Tibial artery (tissue), 4 donors: ENCODE data around the gene PAQR6.

ENCODE experiments used
- DNase-seq, 2 donors: peaks; one replicate each; pipeline ENCODE4 v3.0.0-alpha.2; 2019
- H3K27ac ChIP-seq, 2 donors: fragments of 200-600 bp; sonication (generic) in 1 of 2; 1 replicate in 1 of 2; 2 replicates in 1 of 2; pipeline ENCODE4 v1.5.1; 2018 to 2019; ENCODE audit warnings: mild to moderate bottlenecking in 1 of 2
- H3K27me3 ChIP-seq, 2 donors: fragments of 200-600 bp; sonication (generic) in 1 of 2; one replicate each; pipeline versions ENCODE4 v1.5.1 to v1.6.0; 2016 to 2019
- H3K36me3 ChIP-seq, 3 donors: fragments of 200-600 bp; sonication (generic) in 2 of 3; one replicate each; pipeline ENCODE4 v1.5.1; 2016 to 2019; ENCODE audit warnings: mild to moderate bottlenecking in 2 of 3
- H3K4me1 ChIP-seq, 4 donors: fragments of 200-600 bp; sonication (generic) in 2 of 4; 1 replicate in 3 of 4; 2 replicates in 1 of 4; pipeline ENCODE4 v1.5.1; 2016 to 2019
- H3K4me3 ChIP-seq, 2 donors: fragments of 200-600 bp; sonication (generic) in 1 of 2; 1 replicate in 1 of 2; 2 replicates in 1 of 2; pipeline ENCODE4 v1.5.1; 2018 to 2019; ENCODE audit warnings: mild to moderate bottlenecking in 2 of 2
- H3K9me3 ChIP-seq, 3 donors: fragments of 200-600 bp; sonication (generic) in 1 of 3; one replicate each; pipeline ENCODE4 v1.5.1; 2016 to 2019
- intact Hi-C: fragments of 100-400 bp; cut with DNase I; formaldehyde crosslinking; loops from one replicate; pipeline ENCODE4 v1.15.0; 2023; ENCODE audit warnings: low total_unique reads
- TF ChIP-seq, protein P1 (sequence below), 2 experiments: fragments of 200-600 bp in 1 of 2; fragments of 450-650 bp in 1 of 2; IDR thresholded peaks; one replicate each; pipeline ENCODE4 v1.5.1; 2017 to 2019; ENCODE audit warnings: antibody characterized with exemption in 2 of 2, mild to moderate bottlenecking in 1 of 2, moderate library complexity in 1 of 2

PAQR6 gene

GRCh38 chr1:156195853-156196252 is 52.0 kb downstream of the PAQR6 start:
- Histone ChIP-seq H3K9me3 (no peaks in the 10 kb centered on the region), H3K4me3 (no peak overlapping the region), H3K27me3 (no peaks in the 10 kb centered on the region), H3K4me1 (peaks cover 0 to 32% (median 15%) of the 10 kb centered on the region in 4 donors), H3K27ac (no peak overlapping the region), H3K36me3 (peaks cover 6 to 28% (median 18%) of the 10 kb centered on the region in 3 donors)
- TF ChIP-seq, protein P1, sequence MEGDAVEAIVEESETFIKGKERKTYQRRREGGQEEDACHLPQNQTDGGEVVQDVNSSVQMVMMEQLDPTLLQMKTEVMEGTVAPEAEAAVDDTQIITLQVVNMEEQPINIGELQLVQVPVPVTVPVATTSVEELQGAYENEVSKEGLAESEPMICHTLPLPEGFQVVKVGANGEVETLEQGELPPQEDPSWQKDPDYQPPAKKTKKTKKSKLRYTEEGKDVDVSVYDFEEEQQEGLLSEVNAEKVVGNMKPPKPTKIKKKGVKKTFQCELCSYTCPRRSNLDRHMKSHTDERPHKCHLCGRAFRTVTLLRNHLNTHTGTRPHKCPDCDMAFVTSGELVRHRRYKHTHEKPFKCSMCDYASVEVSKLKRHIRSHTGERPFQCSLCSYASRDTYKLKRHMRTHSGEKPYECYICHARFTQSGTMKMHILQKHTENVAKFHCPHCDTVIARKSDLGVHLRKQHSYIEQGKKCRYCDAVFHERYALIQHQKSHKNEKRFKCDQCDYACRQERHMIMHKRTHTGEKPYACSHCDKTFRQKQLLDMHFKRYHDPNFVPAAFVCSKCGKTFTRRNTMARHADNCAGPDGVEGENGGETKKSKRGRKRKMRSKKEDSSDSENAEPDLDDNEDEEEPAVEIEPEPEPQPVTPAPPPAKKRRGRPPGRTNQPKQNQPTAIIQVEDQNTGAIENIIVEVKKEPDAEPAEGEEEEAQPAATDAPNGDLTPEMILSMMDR (IDR thresholded peaks at IDR 0.05) = no peak
- intact Hi-C loops = no loop called here
- no peak for DNase-seq

DNA sequence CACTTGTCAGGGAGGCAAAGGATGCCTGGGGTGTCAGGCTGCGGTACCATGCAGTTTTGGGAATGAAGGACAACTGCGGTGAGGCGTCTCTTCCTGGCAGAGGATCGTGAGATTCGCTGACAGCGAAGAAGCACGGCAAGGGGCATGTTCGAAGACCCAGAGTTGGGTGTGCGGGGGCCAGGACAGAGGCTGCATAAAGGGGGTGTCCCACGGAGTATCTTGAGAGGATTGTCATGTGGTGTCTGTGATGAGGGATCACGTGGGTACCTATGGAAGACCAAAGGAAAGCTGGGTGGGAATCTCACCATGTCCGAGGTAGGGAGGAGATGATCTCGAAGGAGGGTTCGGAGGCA is 53.6 kb downstream of the PAQR6 start:
- peak overlapping the region; percentile 71 to 76 for H3K27ac ChIP-seq
- no peaks in the 10 kb centered on the region for H3K9me3 ChIP-seq
- no peak for DNase-seq
- H3K4me1 ChIP-seq = peaks cover 0 to 32% (median 15%) of the 10 kb centered on the region in 4 donors
- intact Hi-C loops = loop anchor here (1.0 kb wide), 1 partner anchor 19 kb away; the partner anchor contains the start of gene PMF1
- no peaks in the 10 kb centered on the region for H3K27me3 ChIP-seq
- TF ChIP-seq, protein P1 (IDR thresholded peaks at IDR 0.05) = no peak
- peaks cover 0 to 13% (median 8%) of the 10 kb centered on the region in 3 donors for H3K36me3 ChIP-seq
- peak overlapping the region; percentile 70 to 83 for H3K4me3 ChIP-seq

GRCh38 chr1:156193488-156194299 is 54.2 kb downstream of the PAQR6 start, which contains the start of gene SLC25A44:
Gene SLC25A44, plus strand, starts transcription at chr1:156194104. Its CDS starts 5,744 bp downstream, at chr1:156199848.
- H3K27me3 ChIP-seq = no peaks in the 10 kb centered on the region
- TF ChIP-seq, protein P1 (IDR thresholded peaks at IDR 0.05) = peak; percentile 52 to 55
- intact Hi-C loops = loop anchor here (1.0 kb wide), 1 partner anchor 20 kb away; the partner anchor contains the start of gene PMF1

More at GRCh38 chr1:156193488-156194299, 54.2 kb downstream of the PAQR6 start, which contains the start of gene SLC25A44:
- peak; percentile 96 to 99 for DNase-seq
- Histone ChIP-seq H3K27ac (peak within 1 kb of the TSS; percentile 71 to 76), H3K4me1 (peaks cover 0 to 32% (median 15%) of the 10 kb centered on the region in 4 donors), H3K9me3 (no peaks in the 10 kb centered on the region), H3K4me3 (peak within 1 kb of the TSS; percentile 70 to 83), H3K36me3 (peaks cover 0 to 13% (median 8%) of the 10 kb centered on the region in 3 donors)
